GM20431 (cell line): Measurements from ENCODE around the gene CCDC74A.
"Not testable (repeated sequence)": the region's sequence is repeated elsewhere in the genome, so short reads cannot be mapped to it uniquely, and the experiment has no call there.

Experiments used
- in situ Hi-C: fragments of 300-500 bp; cut with MseI, MboI; formaldehyde crosslinking; loops from one replicate; pipeline ENCODE4 v1.15.0; 2020; ENCODE audit warnings: low sequenced_read_pairs; ENCODE audit not compliant: unreplicated experiment

CCDC74A gene

GRCh38 chr2:131544813-131545165, 17.1 kb downstream of the CCDC74A start:
- in situ Hi-C loops, result not testable (repeated sequence)

- in situ Hi-C loops, result no loop called here
Observed at GRCh38 chr2:131552871-131553270, 25.2 kb downstream of the CCDC74A start.

GRCh38 chr2:131556998-131557397, 29.3 kb downstream of the CCDC74A start:
- in situ Hi-C loops, result no loop called here

GRCh38 chr2:131557558-131558321, 30.1 kb downstream of the CCDC74A start:
- in situ Hi-C loops, result no loop called here

GRCh38 chr2:131566371-131566770, 38.7 kb downstream of the CCDC74A start:
- in situ Hi-C loops, result no loop called here

- in situ Hi-C loops, result no loop called here
Observed at GRCh38 chr2:131567891-131568290, 40.2 kb downstream of the CCDC74A start.

- in situ Hi-C loops, result not testable (repeated sequence)
Observed at GRCh38 chr2:131568401-131568800, 40.7 kb downstream of the CCDC74A start.

- in situ Hi-C loops, result no loop called here
Observed at GRCh38 chr2:131572175-131572574, 44.5 kb downstream of the CCDC74A start.

- in situ Hi-C loops, result no loop called here
Observed at GRCh38 chr2:131577812-131578211, 50.1 kb downstream of the CCDC74A start.

- in situ Hi-C loops, result no loop called here
Observed at GRCh38 chr2:131580187-131580586, 52.5 kb downstream of the CCDC74A start.
